Adrenal gland (tissue), 12 donors: ENCODE results near the gene PLA2G2A. TPM values are rescaled to one million over a fixed set of nuclear protein-coding genes. Genes with fewer than 3 reads are reported as not detected.

Experiments used
- DNase-seq, 7 donors: peaks; one replicate each; pipeline ENCODE4 v3.0.0-alpha.2; 2019 to 2020
- H3K27ac ChIP-seq, 5 donors: fragments of 200-600 bp; sonication (generic) in 4 of 5; 1 replicate in 3 of 5; 2 replicates in 2 of 5; pipeline versions ENCODE4 v1.5.1 to v1.8.0; 2016 to 2020; ENCODE audit warnings: mild to moderate bottlenecking in 1 of 5
- H3K27me3 ChIP-seq: fragments of 200-600 bp; 2 replicates; pipeline ENCODE4 v1.8.0; 2021
- H3K36me3 ChIP-seq, 2 donors: fragments of 200-600 bp; replicated peaks in 1 of 2; 1 replicate in 1 of 2; 2 replicates in 1 of 2; pipeline versions ENCODE4 v1.5.1 to v1.8.0; 2018 to 2022
- H3K4me1 ChIP-seq, 2 donors: fragments of 200-600 bp; replicated peaks in 1 of 2; 1 replicate in 1 of 2; 2 replicates in 1 of 2; pipeline versions ENCODE4 v1.5.1 to v1.8.0; 2018 to 2021
- H3K4me3 ChIP-seq, 4 donors: fragments of 200-600 bp; sonication (generic) in 3 of 4; one replicate each; pipeline ENCODE4 v1.5.1; 2016 to 2018
- H3K9me3 ChIP-seq, 3 donors: fragments of 200-600 bp; sonication (generic) in 1 of 3; replicated peaks in 1 of 3; 1 replicate in 2 of 3; 2 replicates in 1 of 3; pipeline versions ENCODE4 v1.5.1 to v1.8.0; 2016 to 2021
- POLR2A ChIP-seq, 2 donors: fragments of 450-650 bp; IDR thresholded peaks; one replicate each; pipeline ENCODE4 v1.6.1; 2017; ENCODE audit warnings: antibody characterized with exemption in 2 of 2, mild to moderate bottlenecking in 2 of 2, moderate library complexity in 1 of 2
- WGBS, 4 donors: extraction: QIAGEN DNeasy Blood & Tissue Kit in 2 of 4; methylation state at CpG; one replicate each; pipeline versions ENCODE4 v1.1.5 to v1.1.7; 2013 to 2017; 5-methylcytosine and 5-hydroxymethylcytosine counted together
- intact Hi-C, 2 donors: fragments of 100-400 bp; cut with DNase I; formaldehyde crosslinking; loops; one replicate each; pipeline versions ENCODE4 v1.14.1 to v1.15.0; 2022 to 2023
- polyA plus RNA-seq, 3 donors: library from polyadenylated mRNA; stranded (reverse); fragments of 200-250 nt in 2 of 3; fragments of 350-450 nt in 1 of 3; fragmentation: Illumina TruSeq in 1 of 3; extraction: RNeasy Lipid Tissue Mini Kit (QIAGEN cat#74804) in 1 of 3; gene quantifications; one replicate each; pipeline ENCODE4 v1.2.3, GENCODE V29; 2013 to 2014
- total RNA-seq, 9 donors: library from RNA; depleted of rRNA in 4 of 9; stranded (reverse); fragments of >200 nt in 4 of 9; fragments of 120-200 nt in 1 of 9; fragmentation: NEBNext Ultra II Directional in 1 of 9; extraction: Animal tissue kit (Norgen Biotek cat#: 25700) in 1 of 9; gene quantifications; one replicate each; pipeline versions ENCODE4 v1.1.0 to v1.2.4, GENCODE V29; 2013 to 2023
- TF ChIP-seq, protein P1 (sequence below), 6 experiments: fragments of 450-650 bp in 4 of 6; fragments of 200-600 bp in 2 of 6; sonication (generic) in 1 of 6; IDR thresholded peaks; 1 replicate in 5 of 6; 2 replicates in 1 of 6; pipeline versions ENCODE4 v1.5.1 to v1.8.0; 2016 to 2021; ENCODE audit warnings: antibody characterized with exemption in 6 of 6, mild to moderate bottlenecking in 2 of 6, moderate library complexity in 1 of 6
- donor health status: healthy with polysubstance abuse.
- donor health status: Bipolar disorder and iron deficiency.
- donor health status: DM: yes; HTN: yes; CAD: no.
- donor health status: DM: no; HTN: no; CAD: no.
- donor health status: DM: no; HTN: no; CAD: no.
- donor health status: DM: yes; HTN: yes; CAD: no.

The PLA2G2A gene
- total and polyA plus RNA-seq, 12 donors, result 1.1 to 96.2 (median 5.1) TPM; not detected in 1

DNA sequence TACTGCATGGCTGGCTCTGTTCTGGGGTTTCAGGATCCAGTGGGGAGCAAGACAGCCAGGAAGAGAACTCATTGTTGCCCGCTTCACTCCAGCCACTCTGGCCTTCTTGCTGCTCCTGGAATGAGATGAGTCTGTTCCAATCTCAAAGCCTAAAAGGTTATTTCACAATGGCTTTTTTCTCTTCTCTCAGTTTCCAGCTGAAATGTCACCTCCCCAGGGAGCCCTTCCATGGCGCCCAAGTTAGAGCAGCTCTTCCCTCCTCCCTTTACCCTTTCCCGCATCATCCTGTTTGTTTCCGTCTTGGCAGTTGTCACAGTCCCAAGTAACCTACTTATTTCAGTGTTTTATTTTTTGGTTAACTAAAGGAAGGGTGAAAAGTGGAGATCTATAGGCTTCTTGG, 15.8 kb downstream of the PLA2G2A start:
- intact Hi-C loops, result no loop called here
- no peak overlapping the region for H3K4me3 ChIP-seq
- WGBS, 4 donors, result 84 to 94% (median 91%) methylated on average over 4 of the region's 4 CpGs
- no peaks in the 10 kb centered on the region for H3K36me3 ChIP-seq
- no peaks in the 10 kb centered on the region for H3K9me3 ChIP-seq
- no peak for TF ChIP-seq POLR2A (IDR thresholded peaks at IDR 0.05)
- TF ChIP-seq, protein P1, sequence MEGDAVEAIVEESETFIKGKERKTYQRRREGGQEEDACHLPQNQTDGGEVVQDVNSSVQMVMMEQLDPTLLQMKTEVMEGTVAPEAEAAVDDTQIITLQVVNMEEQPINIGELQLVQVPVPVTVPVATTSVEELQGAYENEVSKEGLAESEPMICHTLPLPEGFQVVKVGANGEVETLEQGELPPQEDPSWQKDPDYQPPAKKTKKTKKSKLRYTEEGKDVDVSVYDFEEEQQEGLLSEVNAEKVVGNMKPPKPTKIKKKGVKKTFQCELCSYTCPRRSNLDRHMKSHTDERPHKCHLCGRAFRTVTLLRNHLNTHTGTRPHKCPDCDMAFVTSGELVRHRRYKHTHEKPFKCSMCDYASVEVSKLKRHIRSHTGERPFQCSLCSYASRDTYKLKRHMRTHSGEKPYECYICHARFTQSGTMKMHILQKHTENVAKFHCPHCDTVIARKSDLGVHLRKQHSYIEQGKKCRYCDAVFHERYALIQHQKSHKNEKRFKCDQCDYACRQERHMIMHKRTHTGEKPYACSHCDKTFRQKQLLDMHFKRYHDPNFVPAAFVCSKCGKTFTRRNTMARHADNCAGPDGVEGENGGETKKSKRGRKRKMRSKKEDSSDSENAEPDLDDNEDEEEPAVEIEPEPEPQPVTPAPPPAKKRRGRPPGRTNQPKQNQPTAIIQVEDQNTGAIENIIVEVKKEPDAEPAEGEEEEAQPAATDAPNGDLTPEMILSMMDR (IDR thresholded peaks at IDR 0.05), result no peak
- H3K4me1 ChIP-seq, result no peaks in the 10 kb centered on the region
- DNase-seq, result no peak
- H3K27ac ChIP-seq, result no peak overlapping the region
- H3K27me3 ChIP-seq, result no peaks in the 10 kb centered on the region

DNA sequence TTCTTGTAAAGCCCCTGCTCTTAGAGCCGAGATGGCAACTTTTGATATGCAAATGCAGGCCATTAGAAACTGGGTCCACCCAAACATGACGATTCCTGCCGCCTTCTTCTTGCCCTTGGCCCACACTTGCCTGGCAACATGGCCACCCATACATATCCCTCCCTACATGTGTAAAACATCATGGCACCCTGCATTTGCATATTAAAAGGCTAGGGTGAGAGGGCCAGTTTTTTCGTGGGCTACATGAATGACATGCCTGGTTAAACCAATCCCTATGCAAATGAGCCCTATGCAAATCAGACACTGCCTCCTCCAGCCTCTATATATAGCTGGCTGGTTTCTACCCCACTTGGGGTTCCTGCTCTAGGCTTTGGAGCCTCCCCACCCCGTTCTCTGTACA, 18.8 kb downstream of the PLA2G2A start:
- TF ChIP-seq, protein P1 (IDR thresholded peaks at IDR 0.05), result no peak
- TF ChIP-seq POLR2A (IDR thresholded peaks at IDR 0.05), result no peak
- Histone ChIP-seq H3K4me1 (no peaks in the 10 kb centered on the region), H3K27ac (no peak overlapping the region), H3K4me3 (no peak overlapping the region), H3K36me3 (no peaks in the 10 kb centered on the region), H3K9me3 (no peaks in the 10 kb centered on the region), H3K27me3 (no peaks in the 10 kb centered on the region)
- 47 to 69% (median 66%) methylated on average over 5 of the region's 5 CpGs for WGBS, 4 donors
- no peak for DNase-seq
- intact Hi-C loops, result no loop called here

DNA sequence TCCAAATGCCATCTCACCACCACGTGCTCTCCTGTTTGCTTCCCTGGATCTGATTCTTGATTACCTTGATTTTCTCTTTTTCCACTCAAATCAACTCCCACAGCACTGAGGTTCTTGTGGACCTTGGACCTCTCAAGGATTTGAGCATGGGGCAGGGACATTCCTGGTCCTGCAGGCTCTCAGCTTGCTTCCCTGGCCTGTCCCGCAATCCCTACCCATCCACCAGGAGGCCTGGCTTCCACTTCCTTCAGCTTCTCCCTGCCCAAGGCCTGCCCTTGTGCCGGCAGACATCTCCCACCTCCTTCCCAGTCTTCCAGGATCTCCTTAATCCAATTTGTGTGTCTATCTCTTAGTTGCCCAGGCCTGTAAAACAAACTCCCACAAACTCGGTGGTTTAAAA, 21.6 kb downstream of the PLA2G2A start:
- intact Hi-C loops, result no loop called here

DNA sequence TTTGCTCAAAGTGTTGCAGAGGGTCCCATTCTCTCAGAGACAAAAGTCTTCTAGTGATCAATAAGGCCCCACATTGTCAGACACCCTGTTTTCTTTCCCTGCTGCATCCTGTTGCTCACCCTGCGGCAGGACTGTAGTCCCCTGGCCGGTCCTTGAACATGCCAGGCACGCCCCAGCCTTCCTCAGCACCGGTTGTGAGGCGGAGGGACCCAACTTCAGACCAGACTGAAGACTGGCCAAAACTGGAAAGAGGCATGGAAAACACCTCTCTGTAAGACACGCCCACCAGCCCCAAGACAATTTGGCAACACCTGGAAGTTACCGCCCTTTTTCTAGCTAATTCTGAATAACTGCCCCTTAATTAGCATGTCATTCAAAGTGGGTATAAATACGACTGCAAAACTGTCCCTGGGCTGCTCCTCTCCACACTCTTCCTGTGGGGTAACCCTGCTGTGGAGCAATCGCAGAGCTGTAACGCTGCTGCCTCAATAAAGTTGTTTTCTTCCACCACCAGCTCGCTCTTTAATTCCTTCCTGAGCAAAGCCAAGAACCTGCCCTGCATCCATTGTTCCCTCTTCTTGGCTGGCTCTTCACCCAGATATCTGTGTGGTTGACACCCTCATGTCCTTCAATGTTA, 23.8 kb downstream of the PLA2G2A start:
- no peaks in the 10 kb centered on the region for H3K4me1 ChIP-seq
- H3K27me3 ChIP-seq, result no peaks in the 10 kb centered on the region
- 73 to 80% (median 76%) methylated on average over 11 of the region's 11 CpGs for WGBS, 4 donors
- H3K36me3 ChIP-seq, result no peaks in the 10 kb centered on the region
- no peaks in the 10 kb centered on the region for H3K9me3 ChIP-seq
- no peak for TF ChIP-seq POLR2A (IDR thresholded peaks at IDR 0.05)
- TF ChIP-seq, protein P1 (IDR thresholded peaks at IDR 0.05), result no peak
- no peak for DNase-seq
- intact Hi-C loops, result no loop called here
- H3K4me3 ChIP-seq, result no peak overlapping the region
- no peak overlapping the region for H3K27ac ChIP-seq

More for the DNA sequence above, 21.6 kb downstream of the PLA2G2A start:
- H3K4me1 ChIP-seq, result no peaks in the 10 kb centered on the region
- H3K9me3 ChIP-seq, result no peaks in the 10 kb centered on the region
- DNase-seq, result no peak
- TF ChIP-seq, protein P1 (IDR thresholded peaks at IDR 0.05), result no peak
- no peak for TF ChIP-seq POLR2A (IDR thresholded peaks at IDR 0.05)
- no peak overlapping the region for H3K4me3 ChIP-seq
- no peak overlapping the region for H3K27ac ChIP-seq
- H3K27me3 ChIP-seq, result no peaks in the 10 kb centered on the region
- 73 to 80% (median 75%) methylated on average over 4 of the region's 4 CpGs for WGBS, 4 donors
- no peaks in the 10 kb centered on the region for H3K36me3 ChIP-seq
